A673 (cell line): ENCODE results near the gene KIF3A. TPM values are rescaled to one million over a fixed set of nuclear protein-coding genes. Genes with fewer than 3 reads are reported as not detected.

Source experiments
- BruUV-seq: library from RNA; stranded (reverse); fragments of 400-500 nt; replicated peaks from 2 replicates; lab custom pipeline; 2021; lab: Mats Ljungman, UMichigan
- CTCF ChIA-PET: fragments of 300-600 bp; sonication (Branson Sonifier 250); formaldehyde crosslinking; loops from one replicate; lab custom pipeline; 2022; ENCODE audit warnings: antibody characterized with exemption; lab: Charles Lee
- POLR2A ChIA-PET: fragments of 300-600 bp; sonication (Branson Sonifier 250); formaldehyde crosslinking; loops from one replicate; lab custom pipeline; 2022; ENCODE audit warnings: antibody characterized with exemption; ENCODE audit not compliant: low non-redundant PET; lab: Charles Lee
- DNase-seq: peaks from one replicate; pipeline ENCODE4 v3.0.0-alpha.2; 2015; ENCODE audit warnings: low spot score
- H3K27ac ChIP-seq: fragments of 200-600 bp; sonication (generic); 2 replicates; pipeline ENCODE4 v1.5.1; 2016; ENCODE audit warnings: mixed run types, low read depth, mild to moderate bottlenecking, mixed read lengths, antibody characterized with exemption, low read length; ENCODE audit not compliant: poor library complexity, severe bottlenecking
- H3K27me3 ChIP-seq: fragments of 200-600 bp; sonication (generic); replicated peaks from 2 replicates; pipeline ENCODE4 v1.6.1; 2017; ENCODE audit warnings: mixed run types, low read depth, mild to moderate bottlenecking, mixed read lengths, antibody characterized with exemption, low read length; ENCODE audit not compliant: insufficient read depth, poor library complexity
- H3K36me3 ChIP-seq: fragments of 200-600 bp; sonication (generic); 2 replicates; pipeline ENCODE4 v1.6.1; 2016; ENCODE audit warnings: mixed run types, mild to moderate bottlenecking, mixed read lengths, antibody characterized with exemption, low read length; ENCODE audit not compliant: insufficient read depth, poor library complexity, severe bottlenecking
- H3K4me1 ChIP-seq: fragments of 200-600 bp; sonication (generic); 2 replicates; pipeline ENCODE4 v1.6.1; 2017; ENCODE audit warnings: mixed run types, mild to moderate bottlenecking, mixed read lengths, antibody characterized with exemption, low read length; ENCODE audit not compliant: insufficient read depth, poor library complexity, severe bottlenecking
- H3K4me3 ChIP-seq: fragments of 200-600 bp; sonication (generic); 2 replicates; pipeline ENCODE4 v1.5.1; 2016; ENCODE audit warnings: low read depth, mixed run types, mild to moderate bottlenecking, mixed read lengths, low read length; ENCODE audit not compliant: poor library complexity, severe bottlenecking
- H3K9me3 ChIP-seq: fragments of 200-600 bp; sonication (generic); 2 replicates; pipeline ENCODE4 v1.6.1; 2016; ENCODE audit warnings: mixed run types, low read depth, mild to moderate bottlenecking, mixed read lengths, antibody characterized with exemption, low read length; ENCODE audit not compliant: poor library complexity, severe bottlenecking
- CTCF ChIP-seq: fragments of 300-800, 200-600 bp; sonication (generic); conservative IDR thresholded peaks from 2 replicates; pipeline ENCODE4 v1.5.1; 2017; ENCODE audit warnings: low read depth, mild to moderate bottlenecking, antibody characterized with exemption, low read length, moderate library complexity, mixed read lengths
- EZH2 ChIP-seq: fragments of 200-600 bp; sonication (generic); IDR thresholded peaks from 2 replicates; pipeline ENCODE4 v1.6.1; 2017; ENCODE audit warnings: borderline replicate concordance, low read depth, mild to moderate bottlenecking, mixed read lengths, antibody characterized with exemption, low read length; ENCODE audit not compliant: poor library complexity, severe bottlenecking
- intact Hi-C: fragments of 100-400 bp; cut with micrococcal nuclease; formaldehyde crosslinking; loops from one replicate; pipeline ENCODE4 v1.10.0; 2022; ENCODE audit not compliant: unreplicated experiment
- total RNA-seq: library from RNA; stranded (reverse); gene quantifications from 2 replicates; pipeline ENCODE4 v1.2.3, GENCODE V29; 2021

Gene KIF3A
- total RNA-seq, 1 experiment from 2014 or later, result 19.1 TPM

- ChIA-PET POLR2A (no interaction called here), CTCF (interaction anchor here (0.5 to 1.3 kb wide), 5 partner anchors 10 to 128 kb away, joined by 3 to 11 read pairs (median 5); no protein-coding TSS in a partner anchor)
- TF ChIP-seq CTCF, result peak; percentile 36
- TF ChIP-seq EZH2, result no peak
- Histone ChIP-seq H3K9me3 (no peaks in the 10 kb centered on the region), H3K36me3 (peaks cover 4% of the 10 kb centered on the region), H3K4me1 (no peaks in the 10 kb centered on the region), H3K27me3 (no peaks in the 10 kb centered on the region), H3K4me3 (no peak overlapping the region), H3K27ac (no peak overlapping the region)
- intact Hi-C loops, result loop anchor here (1.0 kb wide), 1 partner anchor 65 kb away; no protein-coding TSS in a partner anchor
- peak; percentile 42 for DNase-seq
- no TSS peak for BruUV-seq
Observed at GRCh38 chr5:132754947-132755346, 17.6 kb upstream of the KIF3A start.

- intact Hi-C loops, result no loop called here
- DNase-seq, result no peak
- CTCF ChIA-PET, result no interaction called here
- POLR2A ChIA-PET, result no interaction called here
- Histone ChIP-seq H3K27ac (no peak overlapping the region), H3K9me3 (no peaks in the 10 kb centered on the region), H3K4me1 (no peaks in the 10 kb centered on the region), H3K27me3 (no peaks in the 10 kb centered on the region), H3K36me3 (peaks cover 4% of the 10 kb centered on the region), H3K4me3 (no peak overlapping the region)
- TF ChIP-seq CTCF, result no peak
- no peak for TF ChIP-seq EZH2
- no TSS peak for BruUV-seq
Observed at GRCh38 chr5:132754111-132754510, 16.8 kb upstream of the KIF3A start.

GRCh38 chr5:132753135-132753987, 16.0 kb upstream of the KIF3A start:
- TF ChIP-seq CTCF (0 out of 2 replicates have a peak, but pooled peaks have one; percentile 13), EZH2 (no peak)
- Histone ChIP-seq H3K27me3 (no peaks in the 10 kb centered on the region), H3K4me3 (no peak overlapping the region), H3K4me1 (no peaks in the 10 kb centered on the region), H3K36me3 (peaks cover 4% of the 10 kb centered on the region), H3K9me3 (no peaks in the 10 kb centered on the region), H3K27ac (no peak overlapping the region)
- POLR2A ChIA-PET, result no interaction called here
- BruUV-seq, result no TSS peak
- CTCF ChIA-PET, result no interaction called here
- intact Hi-C loops, result no loop called here
- no peak for DNase-seq
